Activated naive CD4-positive, alpha-beta T cell treated with anti-CD3 and anti-CD28 coated beads, Interleukin-2, amount 50 U/mL, for 72 hours (primary cell): Measurements from ENCODE around the gene HABP4. TPM values are rescaled to one million over a fixed set of nuclear protein-coding genes. Genes with fewer than 3 reads are reported as not detected.

Source experiments
- ATAC-seq, 2 donors: fragments of 150-1000 bp; cut with Tn5 transposase; 2 replicates each; pipeline ENCODE4 v1.10.0; 2021; ENCODE audit warnings: mild to moderate bottlenecking in 2 of 2, moderate library complexity in 2 of 2
- DNase-seq, 2 donors: peaks; one replicate each; pipeline ENCODE4 v3.0.0; 2021 to 2022; ENCODE audit warnings: low spot score in 2 of 2
- H3K27ac Mint-ChIP-seq, 2 donors: one replicate each; pipeline ENCODE4 v1.8.0; 2022; ENCODE audit warnings: mild to moderate bottlenecking in 2 of 2, mixed read lengths in 2 of 2
- H3K36me3 Mint-ChIP-seq, 2 donors: one replicate each; pipeline ENCODE4 v1.8.0; 2022; ENCODE audit warnings: mixed read lengths in 2 of 2
- H3K9me3 Mint-ChIP-seq, 2 donors: one replicate each; pipeline ENCODE4 v1.8.0; 2022; ENCODE audit warnings: mixed read lengths in 2 of 2
- total RNA-seq, 2 donors: library from RNA; stranded (reverse); gene quantifications; one replicate each; pipeline ENCODE4 v1.2.3, GENCODE V29; 2022

Gene HABP4
- total RNA-seq, 2 donors from 2014 or later = 6.4 to 15.7 TPM

- ATAC-seq (no peak), DNase-seq (no peak)
- no peaks in the 10 kb centered on the region for H3K9me3 Mint-ChIP-seq
- H3K27ac Mint-ChIP-seq = no peak overlapping the region
- H3K36me3 Mint-ChIP-seq = no peaks in the 10 kb centered on the region
These were observed 26.0 kb upstream of the HABP4 start for GRCh38 chr9:96423985-96424336.

GRCh38 chr9:96425500-96426169 is 24.3 kb upstream of the HABP4 start:
- DNase-seq (no peak), ATAC-seq (no peak)
- Mint-ChIP-seq H3K27ac (no peak overlapping the region), H3K9me3 (no peaks in the 10 kb centered on the region), H3K36me3 (no peaks in the 10 kb centered on the region)

DNA sequence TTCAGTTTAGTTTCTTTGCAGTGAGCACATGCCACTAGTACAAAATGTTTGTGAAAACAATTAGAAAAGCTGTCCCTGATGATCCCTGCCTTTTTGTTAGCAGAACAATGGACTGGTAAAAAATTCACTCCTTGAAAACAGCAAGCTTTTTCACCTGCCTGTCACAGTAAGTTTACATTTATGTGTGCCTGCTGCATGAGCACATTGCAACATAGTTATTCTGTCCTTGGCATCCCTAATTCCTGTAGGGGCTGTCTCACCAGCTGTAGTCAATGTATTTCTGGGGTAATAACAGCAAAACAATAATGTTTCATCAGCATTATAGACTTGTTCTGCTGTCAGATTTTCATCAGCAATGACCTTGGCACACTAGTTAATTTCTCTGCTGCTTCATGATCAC is 20.2 kb upstream of the HABP4 start:
- ATAC-seq (no peak), DNase-seq (no peak)
- Mint-ChIP-seq H3K9me3 (no peaks in the 10 kb centered on the region), H3K36me3 (no peaks in the 10 kb centered on the region), H3K27ac (no peak overlapping the region)

DNA sequence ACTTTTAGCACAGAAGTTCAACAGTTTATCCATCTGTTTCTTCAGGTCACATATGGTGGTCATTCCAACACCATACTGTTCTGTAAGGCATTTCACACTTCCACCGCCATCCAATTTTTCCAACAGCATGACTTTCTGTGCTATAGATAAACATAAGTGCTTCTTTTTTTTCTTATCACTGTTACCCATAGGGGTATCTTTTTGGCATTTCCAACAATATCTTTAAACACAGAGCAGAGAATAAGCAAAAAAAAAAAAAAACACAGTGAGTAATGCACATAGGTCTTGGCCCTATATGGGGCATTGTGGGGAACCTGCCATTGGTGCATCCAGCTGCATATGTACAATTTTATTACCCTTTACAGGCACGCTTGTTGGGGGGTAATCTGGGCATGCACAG is 19.6 kb upstream of the HABP4 start:
- H3K36me3 Mint-ChIP-seq = no peaks in the 10 kb centered on the region
- no peak overlapping the region for H3K27ac Mint-ChIP-seq
- ATAC-seq (no peak), DNase-seq (no peak)
- H3K9me3 Mint-ChIP-seq = no peaks in the 10 kb centered on the region

- H3K36me3 Mint-ChIP-seq = no peaks in the 10 kb centered on the region
- no peak for DNase-seq
- peak overlapping the region in 1 of 2 donors; percentile 10 for H3K27ac Mint-ChIP-seq
- no peak for ATAC-seq
- H3K9me3 Mint-ChIP-seq = no peaks in the 10 kb centered on the region
These were observed 14.6 kb upstream of the HABP4 start for GRCh38 chr9:96435345-96435744.

DNA sequence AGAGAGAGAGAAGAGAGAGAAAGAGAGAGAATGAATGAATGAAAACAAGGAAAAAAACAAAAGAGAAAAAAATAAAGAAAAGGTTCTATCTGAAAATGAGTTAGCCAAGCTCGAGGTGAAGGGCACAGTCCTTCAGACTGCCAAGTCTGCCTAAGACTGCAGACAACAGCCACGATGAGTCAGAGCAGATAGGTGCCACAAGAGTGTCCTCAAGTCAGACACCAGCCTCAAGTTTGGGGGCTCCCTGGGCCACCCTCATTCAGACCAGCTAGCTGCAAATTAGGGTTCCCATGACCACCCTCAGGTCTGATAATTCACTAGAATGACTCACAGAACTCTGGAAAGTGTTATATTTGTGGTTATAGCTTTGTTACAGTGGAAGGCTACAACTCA is 13.9 kb upstream of the HABP4 start:
- Mint-ChIP-seq H3K9me3 (no peaks in the 10 kb centered on the region), H3K27ac (peak overlapping the region in 1 of 2 donors; percentile 10), H3K36me3 (no peaks in the 10 kb centered on the region)
- DNase-seq (no peak), ATAC-seq (peak; percentile 62 to 66)

- no peaks in the 10 kb centered on the region for H3K36me3 Mint-ChIP-seq
- H3K9me3 Mint-ChIP-seq = no peaks in the 10 kb centered on the region
- DNase-seq (no peak), ATAC-seq (no peak)
- peak overlapping the region in 1 of 2 donors; percentile 10 for H3K27ac Mint-ChIP-seq
These were observed 13.4 kb upstream of the HABP4 start for GRCh38 chr9:96436456-96437126.

DNA sequence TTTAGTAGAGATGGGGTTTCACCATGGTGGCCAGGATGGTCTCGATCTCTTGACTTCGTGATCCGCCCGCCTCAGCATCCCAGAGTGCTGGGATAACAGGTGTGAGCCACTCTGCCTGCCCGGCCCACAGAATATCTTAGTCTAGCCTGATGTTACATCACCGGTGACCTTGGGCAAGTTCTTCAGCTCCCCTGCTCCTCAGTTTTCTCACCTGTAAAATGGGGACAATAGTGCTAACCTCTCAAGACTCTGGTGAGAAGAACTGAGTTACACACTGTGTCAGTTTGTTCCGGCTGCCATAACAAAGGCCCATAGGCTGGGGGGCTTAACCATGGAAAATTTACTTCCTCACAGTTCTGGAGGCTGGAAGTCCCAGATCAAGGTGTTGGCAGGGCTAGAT is 12.5 kb upstream of the HABP4 start:
- ATAC-seq (no peak), DNase-seq (no peak)
- Mint-ChIP-seq H3K36me3 (no peaks in the 10 kb centered on the region), H3K27ac (peak overlapping the region in 1 of 2 donors; percentile 60), H3K9me3 (no peaks in the 10 kb centered on the region)

- H3K9me3 Mint-ChIP-seq = no peaks in the 10 kb centered on the region
- no peak for ATAC-seq
- no peak overlapping the region for H3K27ac Mint-ChIP-seq
- no peaks in the 10 kb centered on the region for H3K36me3 Mint-ChIP-seq
- DNase-seq = no peak
These were observed 9.2 kb upstream of the HABP4 start for GRCh38 chr9:96440671-96441199.

DNA sequence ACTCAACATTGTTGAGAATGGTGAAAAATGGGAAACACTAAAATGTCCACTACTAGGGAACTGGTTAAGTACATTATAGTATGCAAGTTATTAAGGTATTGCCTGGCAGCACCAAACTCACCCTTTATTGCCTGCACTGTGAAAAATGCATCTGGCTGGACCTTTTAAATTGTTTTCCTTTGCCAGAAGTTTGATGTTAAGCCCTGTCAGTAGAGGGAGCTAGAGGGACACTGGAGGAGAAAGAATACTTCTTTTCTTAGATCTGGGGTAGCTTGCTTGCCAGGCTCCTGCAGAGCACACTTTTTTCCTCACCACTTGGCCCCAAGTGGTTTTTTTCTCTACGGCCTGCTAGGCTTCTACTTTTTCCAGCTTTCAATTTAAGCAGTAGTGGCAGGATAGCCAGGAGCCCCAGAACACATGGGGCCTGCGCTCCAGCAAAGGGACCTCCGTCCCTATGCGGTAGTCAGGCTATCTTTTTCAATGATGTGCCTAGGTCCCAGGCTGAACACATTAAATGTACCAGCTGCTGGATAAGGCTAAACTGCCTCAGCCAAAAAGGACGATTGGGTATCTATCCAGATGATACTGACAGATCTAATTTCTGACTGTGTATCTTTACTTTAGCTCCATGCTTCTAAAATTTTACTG is 8.0 kb upstream of the HABP4 start:
- DNase-seq = peak in 1 of 2 donors; percentile 48
- peak in 1 of 2 donors; percentile 30 for ATAC-seq
- Mint-ChIP-seq H3K36me3 (no peaks in the 10 kb centered on the region), H3K9me3 (no peaks in the 10 kb centered on the region), H3K27ac (no peak overlapping the region)

DNA sequence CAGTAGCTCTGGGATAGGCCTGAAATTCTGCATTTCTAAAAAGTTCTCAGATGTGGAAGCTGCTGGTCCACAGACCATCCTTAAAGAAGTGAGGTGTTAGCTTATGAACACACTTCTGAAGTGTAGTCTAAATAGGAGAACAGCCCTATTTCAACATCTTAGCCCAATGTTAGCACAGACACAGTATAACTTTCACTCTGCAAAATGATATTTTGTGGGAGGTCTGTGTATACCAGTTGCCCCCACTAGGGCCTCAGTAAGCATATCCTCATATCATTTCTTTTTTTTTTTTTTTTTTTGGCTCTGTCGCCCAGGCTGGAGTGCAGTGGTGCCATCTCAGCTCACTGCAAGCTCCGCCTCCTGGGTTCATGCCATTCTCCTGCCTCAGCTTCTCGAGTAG is 7.5 kb upstream of the HABP4 start:
- H3K9me3 Mint-ChIP-seq = no peaks in the 10 kb centered on the region
- ATAC-seq (peak; percentile 24 to 34), DNase-seq (no peak)
- H3K27ac Mint-ChIP-seq = no peak overlapping the region
- H3K36me3 Mint-ChIP-seq = no peaks in the 10 kb centered on the region

GRCh38 chr9:96447406-96447805 is 2.6 kb upstream of the HABP4 start:
- no peak for ATAC-seq
- Mint-ChIP-seq H3K27ac (no peak overlapping the region), H3K36me3 (no peaks in the 10 kb centered on the region), H3K9me3 (no peaks in the 10 kb centered on the region)
- DNase-seq = no peak

GRCh38 chr9:96448546-96449170 is 1.3 kb upstream of the HABP4 start:
- no peaks in the 10 kb centered on the region for H3K36me3 Mint-ChIP-seq
- ATAC-seq (no peak), DNase-seq (no peak)
- no peak overlapping the region for H3K27ac Mint-ChIP-seq
- no peaks in the 10 kb centered on the region for H3K9me3 Mint-ChIP-seq

DNA sequence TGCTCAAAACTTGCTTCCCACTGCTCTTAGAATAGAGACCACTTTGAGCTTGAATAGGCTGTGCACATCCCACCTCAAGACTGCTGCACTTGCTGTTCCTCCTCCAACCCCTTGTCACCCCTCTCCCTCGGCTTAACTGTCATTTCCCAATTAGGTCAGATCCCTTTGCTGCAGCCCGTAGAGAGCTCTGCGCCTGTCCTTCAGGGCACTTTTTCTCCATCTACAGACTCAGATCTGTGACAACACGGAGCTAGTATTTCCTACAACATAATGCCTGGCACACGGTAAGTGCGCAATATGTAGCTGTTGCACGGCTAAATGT is 485 bp upstream of the HABP4 start:
- ATAC-seq (peak in 1 of 2 donors; percentile 7), DNase-seq (no peak)
- Mint-ChIP-seq H3K36me3 (no peaks in the 10 kb centered on the region), H3K27ac (peak overlapping the region in 1 of 2 donors; percentile 8), H3K9me3 (no peaks in the 10 kb centered on the region)

DNA sequence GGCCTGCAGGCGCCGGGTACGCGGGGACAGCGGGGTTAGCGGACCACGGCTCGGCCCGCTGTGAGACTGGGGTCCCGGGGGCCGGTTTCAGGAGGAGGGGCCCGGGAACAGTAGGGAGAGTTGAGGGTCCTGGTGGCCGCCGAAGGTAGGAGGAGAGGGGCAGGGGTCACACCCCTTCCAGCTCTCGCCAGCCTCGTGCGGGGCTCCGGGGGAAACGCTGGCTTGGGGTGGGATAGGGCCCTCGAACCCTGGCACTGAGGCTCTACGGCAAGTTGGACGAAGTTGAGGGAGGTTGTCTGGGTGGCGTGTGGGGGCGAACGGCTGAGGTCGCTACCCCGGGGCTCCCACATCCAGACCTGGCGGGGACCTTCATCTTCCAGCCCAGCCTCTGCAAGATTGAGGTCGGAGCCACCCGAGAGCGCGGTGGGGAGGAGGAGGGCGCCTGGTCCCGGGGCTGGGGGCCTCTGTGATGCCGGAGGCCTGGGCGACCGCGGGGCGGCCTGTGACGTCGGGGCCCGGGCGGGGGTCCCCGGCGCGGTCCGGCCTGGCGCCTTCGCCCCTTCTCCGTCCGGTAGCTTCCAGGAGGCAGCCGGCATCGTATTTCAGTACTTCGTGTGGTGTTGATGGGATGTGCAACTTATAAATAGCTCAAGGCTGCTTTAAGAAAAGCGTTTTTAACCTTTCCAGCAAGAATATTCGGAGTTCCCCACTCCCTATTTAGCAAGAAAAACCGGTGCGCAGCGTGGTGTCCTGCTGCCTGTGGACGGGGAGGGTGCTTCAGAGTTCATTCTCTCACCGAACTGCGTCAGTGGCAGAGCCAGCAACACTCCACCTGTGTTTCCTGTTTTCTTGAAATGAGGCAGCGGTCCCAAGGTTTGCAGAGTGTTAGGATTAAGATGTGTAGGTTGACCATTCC is 902 bp downstream of the HABP4 start:
- no peaks in the 10 kb centered on the region for H3K36me3 Mint-ChIP-seq
- ATAC-seq (no peak), DNase-seq (peak; percentile 21 to 56)
- H3K27ac Mint-ChIP-seq = peak overlapping the region; percentile 48 to 53
- H3K9me3 Mint-ChIP-seq = no peaks in the 10 kb centered on the region

DNA sequence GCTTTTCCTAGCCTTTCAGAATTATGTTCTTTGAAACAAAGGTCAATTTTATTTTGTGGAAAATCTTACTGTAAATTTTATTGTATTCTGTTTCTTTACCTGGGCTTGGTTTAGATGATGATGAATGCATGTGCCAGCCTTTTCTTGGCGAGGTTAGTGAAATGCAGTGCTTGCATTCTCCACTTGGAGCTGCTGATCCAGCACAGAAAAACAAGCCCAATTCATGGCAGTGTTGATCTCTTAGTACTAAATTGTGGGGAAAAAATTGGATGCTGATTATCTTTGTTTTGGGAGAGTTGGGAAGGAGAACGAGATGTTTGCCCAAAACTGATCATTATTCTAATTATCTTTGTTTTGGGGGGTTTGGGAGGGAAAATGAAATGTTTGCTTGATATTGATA is 3.7 kb downstream of the HABP4 start:
- ATAC-seq = no peak
- Mint-ChIP-seq H3K36me3 (no peaks in the 10 kb centered on the region), H3K27ac (no peak overlapping the region), H3K9me3 (no peaks in the 10 kb centered on the region)
- DNase-seq = no peak
